Testis (tissue), 2 donors: ENCODE measurements around the gene PPP1R13B.

Experiments used
- CTCF ChIP-seq, 3 experiments: fragments of 450-650 bp in 2 of 3; fragments of 200-600 bp in 1 of 3; sonication (generic) in 1 of 3; IDR thresholded peaks; one replicate each; pipeline ENCODE4 v1.5.1; 2016 to 2019; ENCODE audit warnings: antibody characterized with exemption in 3 of 3, mild to moderate bottlenecking in 2 of 3, moderate library complexity in 1 of 3
- POLR2A ChIP-seq: fragments of 450-650 bp; IDR thresholded peaks from one replicate; pipeline ENCODE4 v1.6.1; 2017; ENCODE audit warnings: antibody characterized with exemption, mild to moderate bottlenecking, moderate library complexity

GRCh38 chr14:103772078-103772712 is 75.2 kb downstream of the PPP1R13B start:
- TF ChIP-seq POLR2A, result no peak
- TF ChIP-seq CTCF (IDR thresholded peaks at IDR 0.05), result no peak
